ENCODE data around the gene TAF4B. TPM values are rescaled to one million over a fixed set of nuclear protein-coding genes. Genes with fewer than 3 reads are reported as not detected.
"Not testable (repeated sequence)": the region's sequence is repeated elsewhere in the genome, so short reads cannot be mapped to it uniquely, and the experiment has no call there.

TAF4B gene
- total RNA-seq, 1 donor from 2014 or later: 3.7 TPM

- Histone ChIP-seq H3K36me3 (ENCODE audit: control insufficient read depth in 3 of 3, insufficient read depth in 3 of 3, low read length in 3 of 3) (no peaks in the 10 kb centered on the region), H3K27ac (ENCODE audit: low read depth, low read length) (no peak overlapping the region), H3K4me1 (ENCODE audit: control insufficient read depth in 3 of 3, insufficient read depth in 3 of 3, low read length in 3 of 3) (no peaks in the 10 kb centered on the region), H3K27me3 (ENCODE audit: control insufficient read depth in 3 of 3, insufficient read depth in 3 of 3, low read length in 3 of 3) (no peaks in the 10 kb centered on the region), H3K4me3 (ENCODE audit: low read length in 3 of 3) (no peak overlapping the region), H3K9ac (ENCODE audit: low read depth in 1 of 3, low read length in 3 of 3) (no peak overlapping the region), H3K9me3 (ENCODE audit: control insufficient read depth in 3 of 3, low read length in 3 of 3) (no peaks in the 10 kb centered on the region)
Measured at GRCh38 chr18:26362021-26362420, 135.8 kb downstream of the TAF4B start.

DNA sequence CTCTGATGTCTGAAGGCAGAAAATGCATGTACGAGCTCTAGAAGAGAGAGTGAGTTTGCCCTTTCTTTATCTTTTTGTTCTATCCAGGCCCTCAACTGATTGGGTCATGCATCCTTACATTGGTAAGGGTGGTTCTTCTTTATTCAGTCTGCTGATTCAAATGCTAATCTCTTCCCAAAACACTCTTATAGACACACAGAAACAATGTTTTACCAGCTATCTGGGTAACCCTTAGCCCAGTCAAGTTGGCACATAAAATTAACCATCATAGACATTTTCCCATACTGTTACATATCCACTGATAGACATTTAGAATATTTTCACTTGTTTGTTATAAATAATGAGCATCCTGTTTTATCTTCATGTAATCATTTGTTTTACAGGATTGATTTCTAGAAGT lies 141.2 kb downstream of the TAF4B start:
- H3K27ac ChIP-seq (ENCODE audit: low read depth, low read length): no peak overlapping the region
- H3K4me3 ChIP-seq (ENCODE audit: low read length in 3 of 3): no peak overlapping the region
- H3K27me3 ChIP-seq (ENCODE audit: control insufficient read depth in 3 of 3, insufficient read depth in 3 of 3, low read length in 3 of 3): no peaks in the 10 kb centered on the region
- H3K9me3 ChIP-seq (ENCODE audit: control insufficient read depth in 3 of 3, low read length in 3 of 3): no peaks in the 10 kb centered on the region
- H3K36me3 ChIP-seq (ENCODE audit: control insufficient read depth in 3 of 3, insufficient read depth in 3 of 3, low read length in 3 of 3): peaks cover 0 to 2% (median 0%) of the 10 kb centered on the region in 3 donors
- H3K9ac ChIP-seq (ENCODE audit: low read depth in 1 of 3, low read length in 3 of 3): no peak overlapping the region
- H3K4me1 ChIP-seq (ENCODE audit: control insufficient read depth in 3 of 3, insufficient read depth in 3 of 3, low read length in 3 of 3): no peaks in the 10 kb centered on the region

DNA sequence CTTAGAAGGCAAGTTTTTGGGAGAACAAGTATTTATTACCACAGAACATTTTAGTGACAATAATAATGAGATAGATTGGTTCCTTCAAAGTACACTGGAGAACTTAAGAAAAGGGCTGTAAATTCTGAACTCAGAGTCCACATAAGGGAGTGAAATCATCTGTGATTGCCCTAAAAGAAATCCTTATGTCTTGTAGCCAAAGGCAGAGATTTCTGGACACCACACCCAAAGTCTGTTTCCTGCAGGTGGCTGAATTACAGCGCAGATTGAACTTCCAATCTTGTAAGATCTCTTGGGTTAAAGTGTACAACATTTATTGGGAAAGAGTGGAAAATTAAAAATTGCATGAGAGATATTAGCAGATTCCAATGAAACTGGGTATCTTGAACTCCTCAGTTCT lies 143.8 kb downstream of the TAF4B start:
- no peak overlapping the region for H3K27ac ChIP-seq (ENCODE audit: low read depth, low read length)
- H3K4me3 ChIP-seq (ENCODE audit: low read length in 3 of 3): no peak overlapping the region
- H3K4me1 ChIP-seq (ENCODE audit: control insufficient read depth in 3 of 3, insufficient read depth in 3 of 3, low read length in 3 of 3): no peaks in the 10 kb centered on the region
- no peaks in the 10 kb centered on the region for H3K9me3 ChIP-seq (ENCODE audit: control insufficient read depth in 3 of 3, low read length in 3 of 3)
- H3K9ac ChIP-seq (ENCODE audit: low read depth in 1 of 3, low read length in 3 of 3): no peak overlapping the region
- no peaks in the 10 kb centered on the region for H3K27me3 ChIP-seq (ENCODE audit: control insufficient read depth in 3 of 3, insufficient read depth in 3 of 3, low read length in 3 of 3)
- H3K36me3 ChIP-seq (ENCODE audit: control insufficient read depth in 3 of 3, insufficient read depth in 3 of 3, low read length in 3 of 3): peaks cover 0 to 2% (median 0%) of the 10 kb centered on the region in 3 donors

GRCh38 chr18:26376105-26376504 lies 149.9 kb downstream of the TAF4B start:
- Histone ChIP-seq H3K4me1 (ENCODE audit: control insufficient read depth in 3 of 3, insufficient read depth in 3 of 3, low read length in 3 of 3) (no peaks in the 10 kb centered on the region), H3K27me3 (ENCODE audit: control insufficient read depth in 3 of 3, insufficient read depth in 3 of 3, low read length in 3 of 3) (no peaks in the 10 kb centered on the region), H3K9ac (ENCODE audit: low read depth in 1 of 3, low read length in 3 of 3) (no peak overlapping the region), H3K27ac (ENCODE audit: low read depth, low read length) (no peak overlapping the region), H3K36me3 (ENCODE audit: control insufficient read depth in 3 of 3, insufficient read depth in 3 of 3, low read length in 3 of 3) (no peaks in the 10 kb centered on the region), H3K4me3 (ENCODE audit: low read length in 3 of 3) (no peak overlapping the region), H3K9me3 (ENCODE audit: control insufficient read depth in 3 of 3, low read length in 3 of 3) (no peaks in the 10 kb centered on the region)

- H3K9me3 ChIP-seq (ENCODE audit: control insufficient read depth in 3 of 3, low read length in 3 of 3): no peaks in the 10 kb centered on the region
- no peaks in the 10 kb centered on the region for H3K4me1 ChIP-seq (ENCODE audit: control insufficient read depth in 3 of 3, insufficient read depth in 3 of 3, low read length in 3 of 3)
- no peak overlapping the region for H3K27ac ChIP-seq (ENCODE audit: low read depth, low read length)
- H3K27me3 ChIP-seq (ENCODE audit: control insufficient read depth in 3 of 3, insufficient read depth in 3 of 3, low read length in 3 of 3): no peaks in the 10 kb centered on the region
- H3K9ac ChIP-seq (ENCODE audit: low read depth in 1 of 3, low read length in 3 of 3): no peak overlapping the region
- H3K36me3 ChIP-seq (ENCODE audit: control insufficient read depth in 3 of 3, insufficient read depth in 3 of 3, low read length in 3 of 3): no peaks in the 10 kb centered on the region
- no peak overlapping the region for H3K4me3 ChIP-seq (ENCODE audit: low read length in 3 of 3)
Measured at GRCh38 chr18:26378701-26379100, 152.5 kb downstream of the TAF4B start.

- not testable (repeated sequence) for H3K36me3 ChIP-seq (ENCODE audit: control insufficient read depth in 3 of 3, insufficient read depth in 3 of 3, low read length in 3 of 3)
Measured at GRCh38 chr18:26381555-26381954, 155.3 kb downstream of the TAF4B start.

DNA sequence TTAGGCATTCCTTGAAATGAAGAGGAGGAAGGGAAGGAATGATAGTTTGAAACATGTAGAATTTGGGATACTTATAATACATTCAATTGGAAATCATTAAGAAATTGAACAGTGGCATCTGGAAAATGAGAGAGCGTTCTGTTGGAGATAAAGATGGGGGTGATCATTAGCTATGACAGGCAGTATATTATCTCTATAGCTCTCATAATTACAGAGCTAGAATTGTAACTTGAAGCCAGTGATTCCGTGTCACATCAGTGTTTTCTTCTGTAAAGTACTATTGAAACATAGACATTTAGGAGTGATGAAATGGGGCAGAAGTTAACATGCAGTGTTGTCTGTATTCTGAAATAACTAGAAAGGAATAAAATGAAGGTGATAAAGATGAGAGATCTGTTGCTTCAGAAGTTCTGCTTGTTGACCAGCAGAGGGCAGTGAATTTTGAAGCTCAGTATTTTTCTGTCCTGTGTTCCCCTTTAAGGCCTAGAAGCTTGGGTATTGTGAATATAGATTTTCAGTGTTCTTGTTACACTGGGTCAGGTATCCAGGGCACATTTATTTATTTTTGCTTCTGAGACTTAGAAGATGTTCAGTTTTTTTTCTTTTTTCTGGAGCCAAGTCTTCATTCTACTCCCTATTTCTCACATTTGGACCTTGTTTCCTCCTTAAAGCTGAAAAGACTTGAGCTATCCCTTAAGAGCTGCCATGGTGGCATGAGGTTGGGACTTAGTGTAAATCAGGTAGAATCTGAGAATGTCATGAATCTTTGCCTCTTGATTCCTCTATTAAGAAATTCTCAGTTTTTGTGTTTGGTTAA lies 157.4 kb downstream of the TAF4B start:
- no peaks in the 10 kb centered on the region for H3K9me3 ChIP-seq (ENCODE audit: control insufficient read depth in 3 of 3, low read length in 3 of 3)
- no peaks in the 10 kb centered on the region for H3K36me3 ChIP-seq (ENCODE audit: control insufficient read depth in 3 of 3, insufficient read depth in 3 of 3, low read length in 3 of 3)
- no peaks in the 10 kb centered on the region for H3K27me3 ChIP-seq (ENCODE audit: control insufficient read depth in 3 of 3, insufficient read depth in 3 of 3, low read length in 3 of 3)
- no peaks in the 10 kb centered on the region for H3K4me1 ChIP-seq (ENCODE audit: control insufficient read depth in 3 of 3, insufficient read depth in 3 of 3, low read length in 3 of 3)
- H3K4me3 ChIP-seq (ENCODE audit: low read length in 3 of 3): no peak overlapping the region
- no peak overlapping the region for H3K9ac ChIP-seq (ENCODE audit: low read depth in 1 of 3, low read length in 3 of 3)
- no peak overlapping the region for H3K27ac ChIP-seq (ENCODE audit: low read depth, low read length)

More at GRCh38 chr18:26381555-26381954, 155.3 kb downstream of the TAF4B start:
- not testable (repeated sequence) for H3K27me3 ChIP-seq (ENCODE audit: control insufficient read depth in 3 of 3, insufficient read depth in 3 of 3, low read length in 3 of 3); H3K9ac ChIP-seq (ENCODE audit: low read depth in 1 of 3, low read length in 3 of 3); H3K27ac ChIP-seq (ENCODE audit: low read depth, low read length); H3K4me1 ChIP-seq (ENCODE audit: control insufficient read depth in 3 of 3, insufficient read depth in 3 of 3, low read length in 3 of 3); H3K9me3 ChIP-seq (ENCODE audit: control insufficient read depth in 3 of 3, low read length in 3 of 3); H3K4me3 ChIP-seq (ENCODE audit: low read length in 3 of 3)

- Histone ChIP-seq H3K9me3 (ENCODE audit: control insufficient read depth in 3 of 3, low read length in 3 of 3) (no peaks in the 10 kb centered on the region), H3K27ac (ENCODE audit: low read depth, low read length) (no peak overlapping the region), H3K4me3 (ENCODE audit: low read length in 3 of 3) (no peak overlapping the region), H3K36me3 (ENCODE audit: control insufficient read depth in 3 of 3, insufficient read depth in 3 of 3, low read length in 3 of 3) (no peaks in the 10 kb centered on the region), H3K27me3 (ENCODE audit: control insufficient read depth in 3 of 3, insufficient read depth in 3 of 3, low read length in 3 of 3) (no peaks in the 10 kb centered on the region), H3K4me1 (ENCODE audit: control insufficient read depth in 3 of 3, insufficient read depth in 3 of 3, low read length in 3 of 3) (no peaks in the 10 kb centered on the region), H3K9ac (ENCODE audit: low read depth in 1 of 3, low read length in 3 of 3) (no peak overlapping the region)
Measured at GRCh38 chr18:26386002-26386401, 159.8 kb downstream of the TAF4B start.

DNA sequence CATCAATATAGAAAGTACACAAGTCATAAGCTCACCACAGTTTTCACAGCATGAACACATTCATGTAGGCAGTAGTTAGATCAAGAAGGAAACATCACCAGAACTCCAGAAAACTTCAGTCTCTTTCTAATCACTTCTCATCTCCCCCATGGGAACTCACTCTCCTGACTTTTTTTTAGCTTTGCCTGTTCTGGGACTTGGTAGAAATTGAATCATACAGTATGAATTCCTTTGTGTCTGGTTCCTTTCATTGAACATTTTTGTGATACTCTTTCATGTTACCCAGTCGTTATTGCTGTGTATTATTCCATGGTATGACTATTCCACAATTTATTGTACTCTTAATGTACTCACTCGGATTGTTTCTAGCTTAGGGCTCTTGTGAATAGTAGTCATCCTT lies 160.2 kb downstream of the TAF4B start:
- no peaks in the 10 kb centered on the region for H3K36me3 ChIP-seq (ENCODE audit: control insufficient read depth in 3 of 3, insufficient read depth in 3 of 3, low read length in 3 of 3)

GRCh38 chr18:26394047-26394654 lies 167.9 kb downstream of the TAF4B start:
- Histone ChIP-seq H3K27me3 (ENCODE audit: control insufficient read depth in 3 of 3, insufficient read depth in 3 of 3, low read length in 3 of 3) (no peaks in the 10 kb centered on the region), H3K36me3 (ENCODE audit: control insufficient read depth in 3 of 3, insufficient read depth in 3 of 3, low read length in 3 of 3) (no peaks in the 10 kb centered on the region), H3K9ac (ENCODE audit: low read depth in 1 of 3, low read length in 3 of 3) (no peak overlapping the region), H3K27ac (ENCODE audit: low read depth, low read length) (no peak overlapping the region), H3K4me3 (ENCODE audit: low read length in 3 of 3) (no peak overlapping the region), H3K9me3 (ENCODE audit: control insufficient read depth in 3 of 3, low read length in 3 of 3) (no peaks in the 10 kb centered on the region), H3K4me1 (ENCODE audit: control insufficient read depth in 3 of 3, insufficient read depth in 3 of 3, low read length in 3 of 3) (no peaks in the 10 kb centered on the region)

More for the DNA sequence above, 160.2 kb downstream of the TAF4B start:
- H3K9ac ChIP-seq (ENCODE audit: low read depth in 1 of 3, low read length in 3 of 3): no peak overlapping the region
- H3K4me3 ChIP-seq (ENCODE audit: low read length in 3 of 3): no peak overlapping the region
- H3K27me3 ChIP-seq (ENCODE audit: control insufficient read depth in 3 of 3, insufficient read depth in 3 of 3, low read length in 3 of 3): no peaks in the 10 kb centered on the region
- H3K9me3 ChIP-seq (ENCODE audit: control insufficient read depth in 3 of 3, low read length in 3 of 3): no peaks in the 10 kb centered on the region
- H3K27ac ChIP-seq (ENCODE audit: low read depth, low read length): no peak overlapping the region
- H3K4me1 ChIP-seq (ENCODE audit: control insufficient read depth in 3 of 3, insufficient read depth in 3 of 3, low read length in 3 of 3): no peaks in the 10 kb centered on the region
